NOMO-1 treated with dmso at 0.1 percent for 144 hours (cell line): ENCODE measurements around the gene GIGYF2.
"Not testable (repeated sequence)": the region's sequence is repeated elsewhere in the genome, so short reads cannot be mapped to it uniquely, and the experiment has no call there.

Experiments
- DNase-seq: peaks from one replicate; lab custom pipeline; 2025; ENCODE audit not compliant: unreplicated experiment; lab: John Stamatoyannopoulos, UW

Gene GIGYF2

DNA sequence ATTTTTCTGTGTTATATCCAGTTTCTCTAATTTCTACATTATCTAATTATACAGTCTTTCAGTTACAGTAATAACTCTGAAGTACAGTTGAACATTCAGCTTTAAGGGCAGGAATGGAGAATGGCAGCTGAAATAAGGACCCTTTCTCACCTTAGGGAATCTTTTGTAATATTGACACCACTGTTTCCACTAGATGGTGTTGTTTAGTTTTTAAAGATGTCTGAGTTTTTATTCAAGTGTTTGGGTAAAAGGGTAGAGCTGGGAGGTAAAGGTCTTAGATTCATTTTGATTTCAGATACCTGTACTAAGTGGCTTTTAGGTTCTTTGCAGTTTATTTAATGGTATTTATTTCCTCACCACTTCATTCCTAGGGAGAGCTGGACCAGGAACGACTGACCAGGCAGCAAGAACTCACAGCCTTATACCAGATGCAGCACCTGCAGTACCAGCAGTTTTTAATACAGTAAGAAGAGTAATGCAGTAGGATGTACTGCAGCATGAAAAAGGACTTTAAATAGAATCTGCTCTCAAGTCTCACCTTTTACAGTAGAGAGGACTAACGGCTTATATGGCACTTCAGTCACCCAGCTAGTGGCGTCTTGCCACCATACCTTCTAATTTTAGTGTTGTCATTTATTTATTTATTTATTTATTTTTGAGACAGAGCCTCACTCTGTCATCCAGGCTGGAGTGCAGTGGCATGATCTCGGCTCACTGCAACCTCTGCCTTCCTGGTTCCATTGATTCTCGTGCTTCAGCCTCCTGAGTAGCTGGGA lies 112.4 kb downstream of the GIGYF2 start:
- DNase-seq, result no peak

DNA sequence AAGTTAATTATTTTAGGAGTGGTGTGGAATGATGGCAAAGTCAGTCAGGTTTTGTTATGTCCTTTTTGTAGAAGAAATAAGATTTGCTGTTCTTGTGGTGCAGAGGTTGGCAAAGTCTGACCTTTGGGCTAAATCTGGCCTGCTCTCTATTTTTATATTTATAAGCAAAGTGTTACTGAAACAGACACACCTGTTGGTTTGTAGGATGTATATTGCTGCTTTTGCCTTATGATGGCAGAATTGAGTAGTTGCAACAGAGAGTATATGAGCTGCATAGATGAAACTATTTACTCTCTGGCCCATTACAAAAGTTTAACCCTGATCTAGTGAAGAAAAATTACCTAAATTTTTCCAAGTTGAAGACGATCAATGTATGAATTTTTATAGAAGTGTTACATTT lies 113.3 kb downstream of the GIGYF2 start:
- DNase-seq, result no peak

DNA sequence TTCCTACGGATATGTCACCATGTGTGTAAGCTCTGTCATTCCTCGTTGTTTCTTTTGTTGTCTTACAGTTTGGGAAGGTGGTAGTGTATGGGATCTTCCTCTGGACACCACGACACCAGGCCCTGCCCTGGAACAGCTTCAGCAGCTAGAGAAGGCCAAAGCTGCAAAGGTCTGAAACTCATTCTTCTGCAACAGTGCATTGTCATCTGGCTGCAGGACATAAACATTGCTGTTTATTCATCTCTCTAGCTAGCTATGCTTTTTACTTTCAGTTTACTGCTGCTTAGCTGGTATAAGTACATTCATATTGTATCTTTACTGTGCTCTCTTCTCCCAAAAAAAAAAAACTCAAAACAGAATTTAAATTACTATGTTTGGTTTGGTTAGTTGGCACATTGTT lies 118.4 kb downstream of the GIGYF2 start:
- no peak for DNase-seq

DNA sequence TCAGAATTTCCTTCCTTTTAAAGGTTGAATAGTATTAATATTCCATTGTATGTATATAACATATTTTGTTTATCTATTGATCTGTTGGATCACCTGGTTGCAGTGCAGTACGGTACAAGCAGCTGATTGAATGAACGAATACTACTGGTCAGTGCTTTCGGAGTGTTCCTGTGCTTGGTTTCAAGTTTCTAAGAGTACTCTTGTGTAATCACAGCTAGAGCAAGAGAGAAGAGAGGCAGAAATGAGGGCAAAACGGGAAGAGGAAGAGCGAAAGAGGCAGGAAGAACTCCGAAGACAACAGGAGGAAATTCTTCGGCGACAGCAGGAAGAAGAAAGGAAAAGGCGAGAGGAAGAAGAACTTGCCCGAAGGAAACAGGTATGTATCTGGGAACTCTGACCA lies 119.5 kb downstream of the GIGYF2 start:
- no peak for DNase-seq

GRCh38 chr2:232817756-232818155 lies 120.6 kb downstream of the GIGYF2 start:
- no peak for DNase-seq

DNA sequence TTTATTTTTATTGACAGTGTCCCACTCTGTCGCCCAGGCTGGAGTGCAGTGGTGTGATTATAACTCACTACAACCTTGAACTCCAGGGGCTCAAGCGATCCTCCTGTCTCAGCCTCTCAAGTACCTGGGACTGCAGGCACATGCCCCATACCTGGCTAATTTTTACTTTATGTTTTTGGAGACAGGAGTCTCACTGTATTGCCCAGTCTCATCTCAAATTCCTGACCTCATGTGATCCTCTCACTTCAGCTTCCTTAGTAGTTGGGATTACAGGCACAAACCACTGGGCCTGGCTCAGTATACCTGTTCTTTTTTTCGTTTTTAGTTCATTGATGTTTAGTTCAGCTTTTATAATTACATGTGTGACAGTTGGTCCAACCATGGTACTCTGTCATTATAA lies 132.9 kb downstream of the GIGYF2 start:
- DNase-seq, result no peak

GRCh38 chr2:232831496-232831895 lies 134.4 kb downstream of the GIGYF2 start:
- no peak for DNase-seq

GRCh38 chr2:232833830-232834229 lies 136.7 kb downstream of the GIGYF2 start:
- no peak for DNase-seq

GRCh38 chr2:232835687-232836208 lies 138.6 kb downstream of the GIGYF2 start:
- no peak for DNase-seq

DNA sequence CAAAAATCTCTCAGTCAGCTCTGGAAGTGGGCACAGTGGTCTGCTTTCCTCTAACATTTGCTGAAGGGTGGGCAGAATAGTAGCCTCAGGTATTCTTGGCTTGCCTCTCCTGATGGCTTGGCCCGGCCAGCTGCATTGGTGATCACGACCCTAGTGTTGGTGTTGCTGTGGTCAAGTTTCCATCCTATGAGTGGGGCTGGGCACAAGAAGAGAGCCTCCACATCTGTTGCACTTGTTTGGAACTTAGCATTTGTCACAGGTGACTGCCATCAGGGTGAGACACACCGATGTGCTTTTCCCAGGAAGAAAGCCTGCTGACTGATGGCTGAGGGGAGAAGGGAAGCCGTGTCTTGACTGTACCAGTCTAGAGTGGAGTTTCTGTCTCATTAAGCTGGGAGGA lies 139.8 kb downstream of the GIGYF2 start:
- DNase-seq, result no peak

DNA sequence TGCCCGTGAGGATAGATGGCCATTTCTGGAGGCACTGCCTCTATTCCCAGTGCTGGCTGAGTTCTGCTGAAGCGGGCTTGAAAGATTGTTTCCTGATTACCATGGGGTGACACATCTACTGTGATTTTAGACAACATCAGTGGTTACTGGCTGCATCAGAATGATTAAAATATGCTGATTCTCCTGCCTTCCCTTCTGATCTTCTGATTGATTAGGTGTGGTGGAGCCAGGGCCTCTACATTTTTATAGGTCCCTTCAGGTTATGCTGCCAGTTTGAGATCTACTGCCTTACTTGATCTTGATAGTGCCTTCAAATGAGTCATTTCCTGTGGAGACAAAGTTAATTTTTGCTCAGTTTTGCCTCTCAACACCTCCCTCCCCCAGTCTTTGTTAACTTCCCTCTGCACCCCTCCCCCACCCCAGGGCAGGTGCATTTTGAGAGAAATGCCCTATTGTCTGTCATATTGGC lies 141.3 kb downstream of the GIGYF2 start:
- peak; percentile 55 for DNase-seq

GRCh38 chr2:232839411-232840079 lies 142.4 kb downstream of the GIGYF2 start:
- peak; percentile 78 for DNase-seq

- no peak for DNase-seq
Measured at GRCh38 chr2:232842689-232843088, 145.6 kb downstream of the GIGYF2 start.

- DNase-seq, result no peak
Measured at GRCh38 chr2:232843834-232844233, 146.7 kb downstream of the GIGYF2 start.

DNA sequence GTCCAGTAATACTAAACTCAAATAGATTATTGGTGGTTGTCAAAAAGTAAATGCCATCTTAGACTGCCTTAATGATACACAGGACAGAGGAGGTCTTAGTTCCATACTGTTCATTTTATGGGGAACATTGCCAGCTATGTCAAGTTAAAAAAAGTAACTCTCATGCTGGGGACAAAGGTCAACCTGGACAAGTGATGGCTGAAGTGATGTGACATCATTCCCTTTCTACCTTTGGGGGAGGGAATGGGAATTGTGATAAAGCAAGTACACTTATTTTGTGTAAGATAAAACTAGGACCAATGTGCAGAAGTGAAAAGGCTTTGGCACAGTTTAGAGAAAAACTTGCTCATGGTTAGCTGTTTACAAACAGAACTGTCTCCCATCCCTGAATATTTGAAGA lies 148.9 kb downstream of the GIGYF2 start:
- no peak for DNase-seq

DNA sequence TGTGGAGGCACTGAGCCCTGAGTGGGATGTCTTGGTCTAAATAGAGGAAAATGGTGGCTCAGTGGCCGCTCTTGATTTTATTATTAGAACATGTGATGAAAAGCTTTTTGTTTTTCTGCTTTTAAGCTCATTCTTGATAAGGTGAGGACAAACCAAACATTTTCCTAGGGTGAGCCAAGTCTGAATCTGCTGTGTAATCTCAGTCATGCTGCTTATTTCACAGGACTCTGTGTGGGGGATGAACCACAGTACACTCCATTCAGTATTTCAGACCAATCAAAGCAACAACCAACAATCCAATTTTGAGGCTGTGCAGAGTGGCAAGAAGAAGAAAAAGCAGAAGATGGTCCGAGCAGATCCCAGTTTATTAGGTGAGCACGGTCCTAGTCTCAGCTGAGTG lies 152.9 kb downstream of the GIGYF2 start:
- DNase-seq, result no peak

DNA sequence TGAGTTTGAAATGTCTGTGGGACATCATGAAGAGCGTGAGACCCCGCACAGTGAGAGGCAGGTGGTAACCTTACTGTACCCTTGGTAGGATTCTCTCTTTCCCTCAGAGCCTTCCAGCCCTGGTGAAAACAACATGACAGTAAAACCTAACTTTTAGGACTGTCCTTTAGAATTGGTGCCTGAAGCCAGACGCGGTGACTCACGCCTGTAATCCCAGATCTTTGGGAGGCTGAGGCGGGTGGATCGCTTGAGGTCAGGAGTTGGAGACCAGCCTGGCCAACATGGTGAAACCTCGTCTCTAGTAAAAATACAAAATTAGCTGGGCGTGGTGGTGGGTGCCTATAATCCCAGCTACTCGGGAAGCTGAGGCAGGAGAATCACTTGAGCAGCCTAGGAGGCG lies 154.9 kb downstream of the GIGYF2 start:
- not testable (repeated sequence) for DNase-seq

GRCh38 chr2:232852676-232853075 lies 155.5 kb downstream of the GIGYF2 start:
- no peak for DNase-seq

- DNase-seq, result no peak
Measured at GRCh38 chr2:232854082-232854481, 157.0 kb downstream of the GIGYF2 start.

GRCh38 chr2:232857158-232857563 lies 160.0 kb downstream of the GIGYF2 start:
- no peak for DNase-seq

DNA sequence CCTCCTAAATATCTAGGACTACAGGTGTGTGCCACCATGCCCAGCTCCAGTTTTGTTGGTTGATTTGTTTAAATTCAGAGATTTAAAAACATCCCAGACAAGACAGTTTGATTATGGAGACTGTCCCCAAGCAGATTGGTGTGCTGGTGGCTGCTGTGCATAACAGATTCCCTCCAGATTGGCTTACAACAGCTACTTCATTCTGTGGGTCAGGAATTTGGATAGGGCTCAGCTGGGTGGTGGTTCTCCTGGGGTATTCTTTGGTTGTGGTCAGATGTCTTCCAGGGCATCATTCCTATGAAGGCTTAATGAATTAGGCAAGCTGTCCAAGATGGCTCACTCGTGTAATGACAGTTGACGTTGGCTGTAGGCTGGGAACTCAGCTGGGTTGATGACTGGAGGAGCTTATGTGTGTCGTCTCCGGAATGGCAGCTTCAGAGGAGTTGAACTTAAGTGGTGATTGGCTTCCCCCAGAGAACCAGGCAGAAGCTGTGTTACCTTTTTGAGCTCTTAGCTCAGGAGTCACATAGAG lies 162.3 kb downstream of the GIGYF2 start:
- DNase-seq, result no peak
